HG03095 (cell line): ENCODE results near the gene ZC3HAV1.
A peak's percentile ranks its signal among the peaks of the same experiment; 100 is the strongest.
"Not testable (repeated sequence)": the region's sequence is repeated elsewhere in the genome, so short reads cannot be mapped to it uniquely, and the experiment has no call there.

Experiments used
- ATAC-seq: cut with Tn5 transposase; IDR thresholded peaks from one replicate; pipeline ENCODE4 v1.9.1; 2021; ENCODE audit warnings: moderate library complexity; ENCODE audit not compliant: unreplicated experiment

The ZC3HAV1 gene

DNA sequence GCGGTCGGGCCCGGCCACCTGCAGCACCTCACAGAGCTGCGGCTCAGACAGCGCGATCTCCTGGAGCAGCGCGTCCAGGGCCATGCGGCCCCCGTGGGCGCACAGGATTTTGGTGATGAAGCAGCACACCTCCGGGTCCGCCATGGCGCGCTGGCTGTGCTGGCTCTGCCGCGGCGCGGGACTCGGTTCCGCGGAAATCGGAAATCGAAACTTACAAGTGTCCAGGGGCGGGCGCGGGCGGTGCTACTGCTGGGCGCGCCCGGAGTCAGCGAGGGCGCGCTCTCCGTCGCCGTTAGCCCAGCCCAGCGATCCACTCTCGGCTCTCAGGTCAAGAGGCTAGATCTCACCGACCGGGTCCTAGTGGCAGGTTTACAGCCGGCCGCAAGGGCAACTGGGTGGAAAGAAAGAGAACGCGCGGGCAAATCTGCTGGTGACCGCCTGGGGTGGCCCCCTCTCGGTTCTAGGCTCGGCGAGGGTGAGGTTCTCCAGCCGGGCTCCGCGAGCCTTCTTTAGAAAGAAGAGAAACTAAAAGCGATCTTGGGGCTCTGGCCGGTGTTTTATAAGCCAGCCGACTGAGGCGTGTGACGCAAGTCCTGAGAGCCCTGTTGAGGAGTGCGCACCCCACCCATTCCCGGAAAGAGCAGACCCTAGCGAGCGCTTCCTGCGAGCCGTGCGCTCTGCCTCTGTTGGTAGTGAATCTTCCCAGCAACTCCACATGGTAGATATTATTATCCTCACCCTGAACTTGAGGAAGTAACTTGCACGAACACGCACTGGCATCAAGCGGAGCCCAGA is at the start of gene ZC3HAV1:
TSS of gene ZC3HAV1 (minus strand) at position 533 of the 795 bp plus-strand sequence. CDS start at position 144, 389 bp downstream.
- ATAC-seq, result peak; percentile 67

DNA sequence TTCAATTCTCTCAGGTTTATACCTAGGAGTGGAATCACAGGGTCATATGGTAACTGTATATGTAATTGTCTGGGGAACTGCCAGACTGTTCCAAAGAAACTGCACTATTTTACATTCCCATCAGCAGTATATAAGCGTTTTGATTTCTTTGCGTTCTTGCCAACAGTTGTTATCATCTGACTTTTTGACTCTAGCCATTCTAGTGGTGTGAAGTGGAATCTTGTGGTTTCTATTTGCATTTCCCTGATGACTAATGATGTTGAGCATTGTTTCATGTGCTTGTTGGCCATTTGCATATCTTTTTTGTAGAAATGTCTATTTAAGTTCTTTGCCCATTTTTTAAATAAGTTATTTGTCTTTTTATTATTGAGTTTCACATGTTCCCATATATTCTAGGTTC is 44.3 kb upstream of the ZC3HAV1 start:
- ATAC-seq, result no peak

DNA sequence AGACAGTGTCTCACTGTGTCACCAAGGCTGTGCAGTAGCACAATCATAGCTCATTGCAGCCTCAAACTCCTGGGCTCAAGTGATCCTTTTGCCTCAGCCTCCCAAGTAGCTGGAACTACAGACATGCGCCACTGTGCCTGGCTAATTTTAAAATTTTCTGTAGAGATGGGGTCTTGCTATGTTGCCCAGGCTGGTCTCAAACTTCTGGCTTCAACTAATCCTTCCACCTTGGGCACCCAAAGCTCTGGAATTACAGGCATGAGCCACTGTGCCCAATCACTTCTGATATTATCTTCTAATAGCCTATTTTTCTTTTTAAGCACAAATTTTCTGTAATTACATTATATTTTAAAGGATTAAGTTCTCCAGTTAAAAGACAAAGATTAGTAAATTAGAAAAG is 42.6 kb upstream of the ZC3HAV1 start:
- no peak for ATAC-seq

DNA sequence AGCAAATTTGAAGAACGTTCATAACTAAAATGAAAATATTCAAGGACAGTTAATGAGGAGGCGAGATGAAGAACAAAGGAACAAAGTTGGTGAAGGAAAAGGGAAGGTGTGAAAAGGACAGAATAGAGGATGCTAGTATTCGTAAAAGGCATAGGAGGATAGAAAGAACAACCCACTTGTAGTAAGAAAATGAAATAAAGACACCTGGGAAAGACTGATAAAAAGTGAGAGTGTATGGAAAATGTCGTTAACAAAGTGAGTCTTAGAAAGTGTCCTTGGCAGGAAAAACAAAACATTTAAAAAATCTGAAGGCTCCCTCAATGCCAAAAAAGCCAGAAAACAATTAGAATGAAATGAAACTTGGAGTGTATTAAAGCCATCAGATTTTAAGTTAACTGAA is 29.6 kb upstream of the ZC3HAV1 start:
- ATAC-seq, result no peak

DNA sequence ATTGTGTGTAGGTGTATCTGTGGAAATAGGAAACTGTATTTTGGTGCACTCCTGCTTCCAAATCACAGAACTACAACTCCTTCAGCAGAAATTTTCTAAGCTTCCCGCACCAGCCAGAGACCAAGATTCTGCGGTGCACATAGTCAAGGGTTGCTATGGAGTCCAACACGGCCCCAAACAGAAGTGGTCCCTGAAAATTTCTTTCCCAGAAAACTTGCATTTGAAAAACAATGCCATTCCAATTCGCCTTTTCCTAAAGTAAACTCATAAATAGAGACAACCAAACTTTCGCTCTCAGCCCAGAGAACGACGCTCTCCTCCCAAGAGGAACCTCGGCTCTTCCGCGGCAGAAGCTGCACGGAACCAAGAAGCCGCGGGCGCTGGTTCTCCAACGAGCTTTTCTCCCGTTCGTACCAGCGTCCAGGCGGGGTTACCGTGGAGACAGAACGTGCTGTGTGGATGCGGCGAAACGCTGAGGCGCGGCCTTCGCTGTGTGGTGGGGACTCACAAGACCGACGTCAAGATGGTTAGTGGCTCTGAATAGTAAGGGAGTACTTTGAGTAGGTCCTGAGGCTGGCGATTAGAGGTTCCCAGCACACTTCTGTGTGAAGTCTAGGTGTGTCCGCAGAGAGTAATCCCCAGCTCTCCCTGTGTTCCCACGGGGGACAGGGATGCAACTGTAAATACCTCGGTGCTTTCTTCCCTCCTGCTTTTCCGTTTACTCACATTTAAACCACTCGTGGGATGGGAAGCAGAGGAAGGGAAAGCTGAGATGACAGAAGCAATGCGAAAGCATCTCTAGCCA is 24.0 kb upstream of the ZC3HAV1 start:
- ATAC-seq, result peak; percentile 85

DNA sequence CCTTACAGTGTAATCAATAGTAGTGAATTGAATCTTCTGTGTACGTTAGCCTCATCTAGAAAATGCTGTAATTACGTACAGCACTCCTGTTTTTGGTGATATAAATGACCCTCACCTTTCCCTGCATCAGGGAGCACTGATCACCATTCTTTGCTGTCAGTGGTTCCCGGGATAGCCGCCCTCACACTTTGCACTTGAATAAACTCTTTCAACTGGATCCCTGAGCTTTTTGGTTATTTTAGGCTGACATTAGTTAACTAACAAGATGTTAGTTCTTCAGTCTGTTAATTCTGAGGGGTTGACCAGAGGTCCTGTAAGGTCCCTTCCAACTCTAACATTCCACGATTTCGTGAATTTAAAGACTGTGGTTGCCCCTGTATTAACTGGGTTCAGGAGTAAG is 23.4 kb upstream of the ZC3HAV1 start:
- no peak for ATAC-seq

DNA sequence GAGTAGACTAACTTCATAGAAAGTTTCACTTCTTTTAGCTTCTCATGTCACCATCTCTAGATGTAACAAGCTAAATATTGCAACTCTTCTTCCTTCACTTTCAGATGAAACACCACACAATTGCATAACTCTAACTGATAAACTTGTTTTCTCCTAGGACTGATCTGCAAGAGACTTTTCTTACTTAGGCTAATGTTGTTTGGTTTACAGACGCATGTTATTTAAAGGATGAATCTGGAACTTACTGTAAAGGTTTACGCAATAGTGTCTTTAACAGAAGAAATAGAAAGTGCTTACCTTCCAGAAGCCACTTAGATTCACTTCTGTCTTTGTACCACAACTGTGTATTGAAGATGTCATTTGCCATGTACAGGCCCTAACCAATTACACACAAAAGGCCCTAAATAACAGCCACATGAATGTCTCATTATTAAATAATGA is 22.1 kb upstream of the ZC3HAV1 start:
- ATAC-seq, result no peak

DNA sequence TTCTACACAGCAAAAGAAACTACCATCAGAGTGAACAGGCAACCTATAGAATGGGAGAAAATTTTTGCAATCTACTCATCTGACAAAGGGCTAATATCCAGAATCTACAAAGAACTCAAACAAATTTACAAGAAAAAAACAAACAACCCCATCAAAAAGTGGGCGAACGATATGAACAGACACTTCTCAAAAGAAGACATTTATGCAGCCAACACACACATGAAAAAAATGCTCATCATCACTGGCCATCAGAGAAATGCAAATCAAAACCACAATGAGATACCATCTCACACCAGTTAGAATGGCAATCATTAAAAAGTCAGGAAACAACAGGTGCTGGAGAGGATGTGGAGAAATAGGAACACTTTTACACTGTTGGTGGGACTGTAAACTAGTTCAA is 20.3 kb upstream of the ZC3HAV1 start:
- not testable (repeated sequence) for ATAC-seq

DNA sequence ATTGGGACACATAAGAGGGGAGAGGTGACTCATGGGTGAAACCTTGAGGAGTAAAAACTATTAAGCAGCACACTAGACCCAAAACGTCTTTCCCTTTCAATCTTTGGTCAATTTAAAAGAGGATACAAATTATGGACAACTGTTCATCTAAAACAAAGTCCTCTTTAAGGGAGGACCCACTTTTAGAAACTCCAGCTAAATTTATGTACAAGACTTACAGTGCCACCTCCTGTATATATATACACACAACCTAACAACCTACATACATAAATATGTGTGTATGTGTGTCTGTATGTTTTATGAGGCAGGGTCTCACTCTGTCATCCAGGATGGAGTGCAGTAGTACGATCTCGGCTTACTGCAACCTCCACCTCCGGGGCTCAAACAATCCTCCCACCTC is 18.1 kb upstream of the ZC3HAV1 start:
- ATAC-seq, result no peak

DNA sequence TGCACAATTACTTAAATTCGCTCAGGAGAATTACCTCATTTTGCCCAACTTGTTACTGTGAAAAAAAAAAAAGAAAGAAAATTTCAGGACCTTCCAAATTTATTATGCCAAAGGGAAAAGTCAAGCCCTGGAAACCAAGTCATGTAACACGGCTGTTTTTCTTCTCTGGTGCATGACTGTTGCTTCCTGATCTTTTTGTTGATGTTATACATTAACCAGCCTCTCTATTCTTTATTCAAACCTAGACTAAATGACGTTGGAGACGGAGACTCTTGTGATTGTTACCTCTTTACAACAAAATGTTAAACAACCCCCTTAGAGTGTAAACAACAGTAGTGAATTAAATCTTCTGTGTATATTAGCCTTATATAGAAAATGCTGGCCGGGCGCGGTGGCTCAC is 16.1 kb upstream of the ZC3HAV1 start:
- no peak for ATAC-seq

DNA sequence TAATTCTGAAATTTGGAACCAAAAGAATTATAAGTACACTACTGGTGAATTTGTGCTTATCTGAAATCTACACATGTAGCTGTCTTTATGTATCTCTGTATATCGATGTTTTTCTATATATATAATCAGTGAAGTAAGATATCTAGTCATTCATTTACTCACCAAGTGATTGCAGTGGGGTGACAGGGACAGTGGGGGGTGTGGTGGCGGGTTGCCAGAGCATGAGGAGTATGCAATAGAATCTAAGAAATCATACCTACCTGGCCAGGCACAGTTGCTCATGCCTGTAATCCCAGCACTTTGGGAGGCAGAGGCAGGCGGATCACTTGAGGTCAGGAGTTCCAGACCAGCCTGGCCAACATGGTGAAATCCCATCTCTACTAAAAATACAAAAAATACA is 15.5 kb upstream of the ZC3HAV1 start:
- not testable (repeated sequence) for ATAC-seq

DNA sequence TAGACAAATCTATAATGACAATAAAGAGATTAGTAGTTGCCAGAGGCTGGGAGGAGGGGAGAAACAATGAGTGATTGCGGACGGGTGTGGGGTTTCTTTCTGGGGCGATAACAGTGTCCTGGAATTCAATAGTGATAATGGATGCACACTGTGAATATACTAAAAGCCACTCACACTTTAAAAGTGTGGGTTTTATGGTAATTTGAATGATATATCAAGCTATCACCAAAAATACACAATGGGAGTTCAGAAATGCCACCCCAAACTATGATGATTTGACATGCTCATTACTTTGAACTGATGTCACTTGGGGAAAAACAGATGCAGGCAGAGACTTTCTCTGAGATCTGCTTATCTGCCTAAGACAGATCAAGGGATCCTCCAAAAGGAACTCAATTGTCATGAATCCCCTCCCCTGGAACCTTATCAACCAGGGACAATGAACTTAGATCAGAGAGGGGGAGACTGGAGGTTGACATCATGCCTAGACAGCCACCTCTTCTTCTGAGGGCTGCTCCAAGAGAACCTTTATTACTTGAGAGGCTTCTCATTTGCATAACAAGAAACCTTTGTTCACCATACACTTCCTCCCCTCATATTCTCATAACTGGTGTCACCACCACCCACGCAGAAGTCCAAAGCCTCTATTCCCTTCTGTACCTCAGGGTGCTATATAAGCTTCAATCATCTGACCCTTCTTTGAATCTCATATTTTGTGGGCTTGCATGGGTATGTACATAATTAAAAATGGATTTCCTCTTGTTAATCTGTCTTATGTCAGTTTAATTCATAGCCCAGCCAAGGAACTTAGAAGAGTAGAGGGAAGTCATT is 14.8 kb upstream of the ZC3HAV1 start:
- peak; percentile 86 for ATAC-seq

DNA sequence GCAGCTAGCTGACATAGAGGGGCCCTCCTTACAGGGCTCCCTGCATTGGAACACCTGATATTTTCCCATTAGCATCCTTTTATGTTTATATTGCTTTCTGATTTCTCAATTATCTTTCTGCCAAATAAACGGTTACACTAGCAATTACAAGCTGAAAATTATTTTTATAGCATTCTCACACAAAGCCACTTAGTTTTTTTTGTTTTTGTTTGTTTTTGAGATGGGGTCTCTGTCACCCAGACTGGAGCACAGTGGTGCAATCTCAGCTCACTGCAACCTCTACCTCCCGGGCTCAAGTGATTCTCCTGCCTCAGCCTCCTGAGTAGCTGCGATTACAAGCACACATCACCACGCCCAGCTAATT is 9.9 kb upstream of the ZC3HAV1 start:
- ATAC-seq, result no peak

DNA sequence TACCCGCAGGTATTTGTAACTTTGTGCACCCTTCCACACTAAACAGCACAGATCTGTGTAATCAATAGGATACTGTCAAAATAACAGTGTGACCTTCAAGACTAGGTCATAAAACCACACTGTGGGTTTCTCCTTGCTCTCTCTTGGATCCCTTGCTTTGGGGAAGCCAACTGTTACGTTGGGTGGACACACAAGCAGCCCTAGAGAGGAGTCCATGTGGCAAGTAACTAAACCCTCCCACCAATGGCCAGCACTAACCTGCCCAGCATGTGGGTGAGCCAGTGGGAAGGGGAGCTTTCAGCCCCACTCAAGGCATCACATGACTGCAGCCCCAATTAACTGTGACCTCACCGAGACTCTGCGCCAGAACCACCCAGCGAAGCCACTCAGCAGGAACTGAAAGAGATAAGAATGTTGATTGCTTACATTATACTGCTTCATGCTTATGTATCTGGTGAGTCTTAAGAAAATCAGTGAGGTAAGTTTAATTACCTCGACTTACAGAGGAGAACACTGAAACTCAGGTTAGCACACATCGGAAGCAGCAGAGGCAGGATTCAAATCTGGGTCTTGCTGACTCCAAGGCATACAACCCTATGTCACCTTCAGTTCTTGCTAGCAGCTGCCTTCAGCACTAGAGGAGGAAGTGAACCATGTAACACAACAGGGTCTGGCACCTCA is 9.4 kb upstream of the ZC3HAV1 start:
- peak; percentile 83 for ATAC-seq

DNA sequence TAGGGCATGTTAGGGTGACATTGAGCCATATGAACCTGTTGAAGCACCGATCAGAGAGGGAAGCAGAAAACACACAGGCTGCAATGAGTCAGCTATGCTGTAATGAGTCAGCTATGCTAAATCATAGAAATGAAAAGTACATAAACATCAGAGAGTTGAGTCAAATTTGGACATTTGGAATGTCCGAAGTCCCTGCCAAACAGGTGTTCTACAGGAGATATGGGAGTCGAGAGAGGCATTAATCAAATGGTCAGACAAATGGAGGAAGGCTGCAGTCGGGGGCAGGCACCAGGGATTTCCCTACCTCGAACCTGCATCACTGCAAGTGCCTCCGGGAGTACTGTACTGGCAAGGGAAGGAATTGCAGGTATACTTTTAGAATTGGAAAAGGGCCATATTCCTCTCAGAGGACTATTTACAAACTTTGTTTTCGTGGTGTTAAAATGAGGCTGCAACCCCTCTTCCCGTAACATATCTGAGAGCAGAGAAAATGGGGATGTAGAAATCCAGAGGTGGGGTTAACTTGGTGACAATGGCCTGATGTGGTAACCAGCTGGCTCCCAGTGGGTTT is 8.8 kb upstream of the ZC3HAV1 start:
- ATAC-seq, result peak; percentile 71

DNA sequence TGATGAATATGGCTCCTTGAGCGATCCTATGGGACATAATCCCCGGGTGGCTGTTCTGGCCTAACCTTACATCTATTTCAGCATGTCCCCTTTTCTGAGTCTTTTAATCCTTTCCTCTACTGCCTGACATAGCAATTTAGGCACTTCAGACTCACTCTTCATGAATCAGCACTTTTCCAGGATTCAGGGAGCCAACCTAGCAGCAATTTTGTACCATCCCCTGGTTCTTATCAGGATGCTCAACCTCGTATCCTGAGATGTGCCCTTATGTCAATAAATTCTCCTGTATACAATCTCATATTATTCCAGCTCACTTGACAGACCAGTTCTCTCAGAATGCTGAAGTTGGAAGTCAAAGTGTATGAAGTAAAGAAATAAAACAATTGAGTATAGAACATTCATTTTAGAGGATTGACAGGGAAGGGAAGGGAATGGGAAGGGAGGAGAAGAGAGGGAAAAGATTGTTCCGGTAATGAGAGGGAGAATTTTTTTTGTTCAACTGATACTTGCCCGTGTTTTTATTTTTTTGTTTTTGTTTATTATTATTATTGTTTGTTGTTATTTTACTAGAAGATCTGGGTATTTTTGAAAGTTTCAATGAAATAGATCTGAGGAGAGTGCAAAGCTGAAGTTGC is 8.2 kb upstream of the ZC3HAV1 start:
- ATAC-seq, result no peak

DNA sequence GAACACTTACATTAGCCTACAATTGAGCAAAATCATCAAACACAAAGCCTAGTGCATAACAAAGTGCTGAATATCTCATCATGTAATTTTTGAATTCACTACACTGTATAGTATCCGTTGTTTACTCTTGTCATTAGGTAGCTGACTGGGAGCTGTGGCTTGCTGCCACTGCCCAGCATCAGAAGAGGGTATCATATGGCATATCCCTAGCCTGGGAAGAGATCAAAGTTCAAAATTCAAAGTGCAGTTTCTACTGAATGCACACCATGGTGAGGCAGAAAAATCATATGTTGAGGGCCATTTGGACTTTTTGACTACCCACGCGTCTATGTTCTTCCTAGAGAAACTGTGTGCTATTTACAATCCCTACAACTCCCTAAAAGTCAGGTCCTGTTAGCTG is 7.5 kb upstream of the ZC3HAV1 start:
- no peak for ATAC-seq

DNA sequence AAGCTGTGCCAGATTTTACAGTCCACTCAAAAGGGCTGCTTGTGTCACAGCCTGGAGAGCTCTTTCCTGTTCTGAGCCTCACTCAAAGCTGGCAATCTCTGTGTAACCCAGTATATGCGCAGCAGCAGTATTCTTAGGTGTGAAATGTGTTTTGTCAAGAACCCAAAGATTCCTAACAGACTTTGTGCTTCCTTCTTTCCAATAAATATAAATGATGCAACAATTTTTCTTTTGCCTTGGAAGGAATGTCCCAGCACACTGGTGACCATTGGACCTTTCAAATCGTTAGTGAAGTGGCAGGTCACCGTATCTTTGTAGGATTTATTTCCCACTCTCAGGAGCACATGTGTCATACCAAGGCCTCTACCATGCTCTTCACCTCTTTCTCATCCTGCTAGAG is 5.6 kb upstream of the ZC3HAV1 start:
- no peak for ATAC-seq

DNA sequence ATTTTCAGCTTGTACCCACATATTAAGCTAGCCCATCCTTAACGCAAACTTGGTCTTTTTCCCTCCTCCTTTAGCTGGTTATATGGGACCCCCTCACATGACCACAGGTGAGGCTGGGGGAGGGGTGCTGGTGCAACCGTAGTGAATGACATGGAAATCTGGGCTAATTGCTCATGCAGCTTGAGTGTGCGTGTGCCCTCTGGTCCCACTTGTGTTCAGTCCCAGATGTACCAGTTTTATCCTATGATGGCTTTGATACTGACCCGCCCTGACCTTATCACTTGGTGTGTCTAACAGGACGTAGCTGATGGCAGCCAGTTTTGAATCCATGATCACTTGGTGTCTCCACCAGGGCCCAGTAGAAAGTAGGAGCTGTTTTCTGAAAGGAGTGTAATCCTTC is 5.1 kb upstream of the ZC3HAV1 start:
- no peak for ATAC-seq

DNA sequence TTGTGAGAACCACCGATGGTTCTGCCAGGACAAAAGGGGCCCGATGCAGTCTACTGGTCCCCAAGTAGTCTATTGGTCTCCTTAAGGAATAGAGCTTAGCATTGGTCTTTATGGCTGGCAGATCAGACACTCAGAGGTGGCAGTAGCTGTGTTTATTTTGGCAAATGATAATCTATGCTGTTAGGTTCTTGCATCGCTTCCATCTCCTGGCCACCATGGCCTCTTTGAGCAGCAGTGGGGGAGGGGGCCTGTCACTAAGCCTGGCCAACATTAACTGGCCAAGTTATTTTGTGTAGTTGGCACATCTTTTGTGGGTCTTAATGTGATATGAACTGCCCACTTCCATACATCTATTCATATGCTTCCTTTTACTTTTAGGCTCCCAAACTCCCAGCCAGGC is 4.5 kb upstream of the ZC3HAV1 start:
- no peak for ATAC-seq
